ENCODE data around the gene SHC2. TPM values are rescaled to one million over a fixed set of nuclear protein-coding genes. Genes with fewer than 3 reads are reported as not detected.
"Not testable (repeated sequence)": the region's sequence is repeated elsewhere in the genome, so short reads cannot be mapped to it uniquely, and the experiment has no call there.

The SHC2 gene
- total and polyA plus RNA-seq, 2 donors (not counting 1 experiment from before 2014, with no cell fraction given): 0.02 to 2.5 TPM

GRCh38 chr19:428149-428548, 32.7 kb downstream of the SHC2 start:
- no peak for DNase-seq (ENCODE audit: low read depth in 2 of 2)
- no peaks in the 10 kb centered on the region for H4K20me1 ChIP-seq (ENCODE audit: control insufficient read depth, extremely low read depth, insufficient read depth, low read length)
- no peaks in the 10 kb centered on the region for H3K36me3 ChIP-seq (ENCODE audit: control insufficient read depth, insufficient read depth, low read length)

GRCh38 chr19:427675-428074, 33.2 kb downstream of the SHC2 start:
- H3K27ac ChIP-seq (ENCODE audit: insufficient read depth, low read length); H3K79me2 ChIP-seq (ENCODE audit: control insufficient read depth, insufficient read depth, low read length); H2AFZ ChIP-seq (ENCODE audit: low read length); H3K4me2 ChIP-seq (ENCODE audit: extremely low read depth, insufficient read depth, low read length); H4K20me1 ChIP-seq (ENCODE audit: control insufficient read depth, extremely low read depth, insufficient read depth, low read length); H3K36me3 ChIP-seq (ENCODE audit: control insufficient read depth, insufficient read depth, low read length); DNase-seq (ENCODE audit: low read depth in 2 of 2); H3K9ac ChIP-seq (ENCODE audit: insufficient read depth, low read length); H3K27me3 ChIP-seq (ENCODE audit: control insufficient read depth, insufficient read depth, low read length); H3K9me3 ChIP-seq (ENCODE audit: control insufficient read depth, insufficient read depth, low read depth, low read length); H3K4me3 ChIP-seq (replicated peaks in 1 of 4; ENCODE audit: control extremely low read depth in 1 of 4, insufficient read depth in 1 of 4, low read depth in 3 of 4, low read length in 4 of 4); H3K4me1 ChIP-seq (ENCODE audit: control insufficient read depth, extremely low read depth, insufficient read depth, low read length): not testable (repeated sequence)

More at GRCh38 chr19:428149-428548, 32.7 kb downstream of the SHC2 start:
- Histone ChIP-seq H3K4me3 (replicated peaks in 1 of 4; ENCODE audit: control extremely low read depth in 1 of 4, insufficient read depth in 1 of 4, low read depth in 3 of 4, low read length in 4 of 4) (no peak overlapping the region), H3K27ac (ENCODE audit: insufficient read depth, low read length) (no peak overlapping the region), H3K4me1 (ENCODE audit: control insufficient read depth, extremely low read depth, insufficient read depth, low read length) (no peaks in the 10 kb centered on the region), H3K79me2 (ENCODE audit: control insufficient read depth, insufficient read depth, low read length) (no peaks in the 10 kb centered on the region), H3K4me2 (ENCODE audit: extremely low read depth, insufficient read depth, low read length) (no peak overlapping the region), H3K27me3 (ENCODE audit: control insufficient read depth, insufficient read depth, low read length) (no peaks in the 10 kb centered on the region), H2AFZ (ENCODE audit: low read length) (no peak overlapping the region), H3K9ac (ENCODE audit: insufficient read depth, low read length) (no peak overlapping the region), H3K9me3 (ENCODE audit: control insufficient read depth, insufficient read depth, low read depth, low read length) (no peaks in the 10 kb centered on the region)
- TF ChIP-seq EZH2 (IDR thresholded peaks at IDR 0.05; ENCODE audit: low read length, missing control alignments): no peak

DNA sequence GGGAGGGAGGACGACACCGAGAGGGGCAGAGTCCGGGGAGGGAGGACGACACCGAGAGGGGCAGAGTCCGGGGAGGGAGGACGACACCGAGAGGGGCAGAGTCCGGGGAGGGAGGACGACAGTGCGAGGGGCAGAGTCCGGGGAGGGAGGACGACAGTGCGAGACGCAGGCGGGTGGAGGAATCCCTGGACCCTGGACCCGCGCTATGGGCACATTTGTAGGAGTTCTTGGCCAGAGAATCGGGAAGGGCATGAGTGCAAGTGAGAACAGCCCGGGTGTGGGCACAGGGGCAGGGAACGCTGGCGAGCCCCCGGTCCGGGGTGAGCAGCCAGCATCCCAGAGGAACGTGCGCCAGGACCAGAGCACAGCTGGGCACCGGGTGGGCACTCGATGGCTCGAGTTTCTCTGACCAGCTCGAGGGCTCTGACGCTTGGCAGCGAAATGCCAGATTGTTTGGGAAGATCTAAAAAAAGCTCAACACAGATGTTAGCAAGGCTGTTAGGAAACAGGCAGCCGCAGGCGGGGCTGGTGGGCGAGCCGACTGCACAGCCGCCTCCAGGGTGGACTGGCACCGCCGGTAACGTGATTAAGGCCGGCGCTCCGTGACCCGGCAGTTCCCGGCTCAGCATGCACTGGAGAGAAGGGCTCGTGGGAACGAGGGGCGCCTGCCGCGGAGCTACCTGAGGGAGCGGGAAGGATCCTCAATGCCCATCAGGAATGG, 33.9 kb downstream of the SHC2 start:
- no peak overlapping the region for H3K4me3 ChIP-seq (replicated peaks in 1 of 4; ENCODE audit: control extremely low read depth in 1 of 4, insufficient read depth in 1 of 4, low read depth in 3 of 4, low read length in 4 of 4)
- no peak overlapping the region for H3K4me2 ChIP-seq (ENCODE audit: extremely low read depth, insufficient read depth, low read length)
- H3K27me3 ChIP-seq (ENCODE audit: control insufficient read depth, insufficient read depth, low read length): no peaks in the 10 kb centered on the region
- no peak overlapping the region for H2AFZ ChIP-seq (ENCODE audit: low read length)
- H3K9ac ChIP-seq (ENCODE audit: insufficient read depth, low read length): no peak overlapping the region
- H3K79me2 ChIP-seq (ENCODE audit: control insufficient read depth, insufficient read depth, low read length): no peaks in the 10 kb centered on the region
- no peak overlapping the region for H3K27ac ChIP-seq (ENCODE audit: insufficient read depth, low read length)
- no peak for DNase-seq (ENCODE audit: low read depth in 2 of 2)
- no peaks in the 10 kb centered on the region for H4K20me1 ChIP-seq (ENCODE audit: control insufficient read depth, extremely low read depth, insufficient read depth, low read length)
- TF ChIP-seq CTCF (conservative IDR thresholded peaks at IDR 0.05 in 1 of 2, IDR thresholded peaks at IDR 0.05 in 1 of 2; ENCODE audit: low read depth in 1 of 2, low read length in 2 of 2) (no peak), EZH2 (IDR thresholded peaks at IDR 0.05; ENCODE audit: low read length, missing control alignments) (no peak)
- no peaks in the 10 kb centered on the region for H3K36me3 ChIP-seq (ENCODE audit: control insufficient read depth, insufficient read depth, low read length)
- no peaks in the 10 kb centered on the region for H3K4me1 ChIP-seq (ENCODE audit: control insufficient read depth, extremely low read depth, insufficient read depth, low read length)
- H3K9me3 ChIP-seq (ENCODE audit: control insufficient read depth, insufficient read depth, low read depth, low read length): no peaks in the 10 kb centered on the region

DNA sequence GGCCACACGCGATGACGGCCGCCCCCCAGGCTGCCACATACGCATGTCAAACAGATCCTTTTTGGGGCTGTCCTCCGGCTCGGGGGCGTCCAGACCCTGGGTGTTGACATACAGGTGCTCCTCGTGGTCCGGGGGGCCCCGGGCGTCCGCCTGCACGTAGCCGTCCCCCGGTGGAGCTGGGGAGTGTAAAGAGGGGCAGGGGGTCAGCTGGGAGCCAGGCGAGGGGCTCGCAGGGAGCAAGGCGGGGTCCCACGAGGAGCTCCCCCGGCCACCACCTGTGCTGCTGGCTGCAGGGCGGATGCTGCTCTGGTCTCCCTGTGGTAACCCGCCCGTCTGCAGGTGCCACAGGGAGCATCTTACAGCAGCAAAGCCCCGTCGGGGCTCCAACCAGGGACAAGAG, 35.8 kb downstream of the SHC2 start:
- Histone ChIP-seq H3K4me2 (ENCODE audit: extremely low read depth, insufficient read depth, low read length) (no peak overlapping the region), H3K4me3 (replicated peaks in 1 of 4; ENCODE audit: control extremely low read depth in 1 of 4, insufficient read depth in 1 of 4, low read depth in 3 of 4, low read length in 4 of 4) (no peak overlapping the region), H3K27ac (ENCODE audit: insufficient read depth, low read length) (no peak overlapping the region), H3K27me3 (ENCODE audit: control insufficient read depth, insufficient read depth, low read length) (no peaks in the 10 kb centered on the region), H3K9ac (ENCODE audit: insufficient read depth, low read length) (no peak overlapping the region), H3K79me2 (ENCODE audit: control insufficient read depth, insufficient read depth, low read length) (no peaks in the 10 kb centered on the region), H2AFZ (ENCODE audit: low read length) (no peak overlapping the region), H4K20me1 (ENCODE audit: control insufficient read depth, extremely low read depth, insufficient read depth, low read length) (no peaks in the 10 kb centered on the region), H3K9me3 (ENCODE audit: control insufficient read depth, insufficient read depth, low read depth, low read length) (no peaks in the 10 kb centered on the region), H3K4me1 (ENCODE audit: control insufficient read depth, extremely low read depth, insufficient read depth, low read length) (no peaks in the 10 kb centered on the region), H3K36me3 (ENCODE audit: control insufficient read depth, insufficient read depth, low read length) (no peaks in the 10 kb centered on the region)
- no peak for TF ChIP-seq CTCF (conservative IDR thresholded peaks at IDR 0.05 in 1 of 2, IDR thresholded peaks at IDR 0.05 in 1 of 2; ENCODE audit: low read depth in 1 of 2, low read length in 2 of 2)
- TF ChIP-seq EZH2 (IDR thresholded peaks at IDR 0.05; ENCODE audit: low read length, missing control alignments): no peak
- no peak for DNase-seq (ENCODE audit: low read depth in 2 of 2)
